Measurements from ENCODE around the gene KLC3. TPM values are rescaled to one million over a fixed set of nuclear protein-coding genes. Genes with fewer than 3 reads are reported as not detected.

Gene KLC3
- total and polyA plus RNA-seq, 2 of the 8 experiments (the other 6 are each of a cell fraction or from before 2014, with no cell fraction given) = 1.3 to 2.8 TPM

DNA sequence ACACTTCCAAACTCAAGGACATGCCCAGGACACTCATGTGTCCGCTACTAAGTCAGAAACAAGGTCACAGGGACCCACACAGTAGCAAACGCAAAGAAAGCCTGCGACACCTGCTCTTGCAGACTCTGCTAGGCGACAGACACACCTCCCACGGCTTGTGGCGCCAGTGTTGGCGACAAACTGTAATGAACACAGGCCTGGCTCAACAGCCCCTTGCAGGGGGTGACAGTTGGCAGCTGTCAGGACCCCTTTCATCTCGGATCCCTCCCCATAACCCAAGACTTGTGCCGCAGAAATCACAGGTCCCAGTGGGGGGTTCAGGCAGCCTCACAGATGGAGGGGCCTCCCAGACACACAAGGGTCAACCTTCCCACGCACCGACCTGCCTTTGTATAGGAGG is 18.2 kb upstream of the KLC3 start:
- FAIRE-seq = no peak
- no peak overlapping the region for H3K27ac ChIP-seq (ENCODE audit: low read depth, low read length)
- TF ChIP-seq SIN3A (conservative IDR thresholded peaks at IDR 0.05 in 1 of 2, IDR thresholded peaks at IDR 0.05 in 1 of 2; ENCODE audit: low read depth in 1 of 2, low read length in 2 of 2) (no peak), RNF2 (IDR thresholded peaks at IDR 0.05; ENCODE audit: borderline replicate concordance, low read depth, low read length, missing control alignments, poor library complexity, severe bottlenecking) (no peak), SP2 (IDR thresholded peaks at IDR 0.05; ENCODE audit: low read length) (no peak), GABPA (IDR thresholded peaks at IDR 0.05; ENCODE audit: borderline replicate concordance, insufficient read depth, low read length) (no peak), CEBPB (IDR thresholded peaks at IDR 0.05; ENCODE audit: low read depth, low read length) (no peak), MAFK (IDR thresholded peaks at IDR 0.05; ENCODE audit: low read depth, low read length) (no peak), CBX5 (IDR thresholded peaks at IDR 0.05; ENCODE audit: low read depth, low read length) (no peak), SRF (IDR thresholded peaks at IDR 0.05; ENCODE audit: low read depth, low read length) (no peak), NRF1 (IDR thresholded peaks at IDR 0.05; ENCODE audit: low read depth, low read length) (no peak), EZH2 (IDR thresholded peaks at IDR 0.05; ENCODE audit: low read depth, low read length, severe bottlenecking) (no peak)
- TF ChIP-seq, protein P1, sequence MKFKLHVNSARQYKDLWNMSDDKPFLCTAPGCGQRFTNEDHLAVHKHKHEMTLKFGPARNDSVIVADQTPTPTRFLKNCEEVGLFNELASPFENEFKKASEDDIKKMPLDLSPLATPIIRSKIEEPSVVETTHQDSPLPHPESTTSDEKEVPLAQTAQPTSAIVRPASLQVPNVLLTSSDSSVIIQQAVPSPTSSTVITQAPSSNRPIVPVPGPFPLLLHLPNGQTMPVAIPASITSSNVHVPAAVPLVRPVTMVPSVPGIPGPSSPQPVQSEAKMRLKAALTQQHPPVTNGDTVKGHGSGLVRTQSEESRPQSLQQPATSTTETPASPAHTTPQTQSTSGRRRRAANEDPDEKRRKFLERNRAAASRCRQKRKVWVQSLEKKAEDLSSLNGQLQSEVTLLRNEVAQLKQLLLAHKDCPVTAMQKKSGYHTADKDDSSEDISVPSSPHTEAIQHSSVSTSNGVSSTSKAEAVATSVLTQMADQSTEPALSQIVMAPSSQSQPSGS (IDR thresholded peaks at IDR 0.05; ENCODE audit: low read length) = no peak

More for the DNA sequence above, 18.2 kb upstream of the KLC3 start:
- ChIA-PET POLR2A (ENCODE audit: partially characterized antibody) (no interaction called here), CTCF (ENCODE audit: partially characterized antibody) (interaction anchor here (0.7 to 4.0 kb wide), 4 partner anchors 16 to 179 kb away, joined by 3 to 13 read pairs (median 4); no protein-coding TSS in a partner anchor)
- Histone ChIP-seq H2BK5ac (ENCODE audit: low read depth, low read length) (no peak overlapping the region), H2AK5ac (ENCODE audit: low read depth, low read length) (no peak overlapping the region), H3K4me1 (replicated peaks in 1 of 4; ENCODE audit: control insufficient read depth in 3 of 4, insufficient read depth in 4 of 4, low read length in 3 of 4) (peaks cover 2 to 18% (median 6%) of the 10 kb centered on the region in 4 experiments; a peak in 6 of 7 replicates), H3K4me3 (ENCODE audit: extremely low read depth in 1 of 4, insufficient read depth in 2 of 4, low read depth in 3 of 4, low read length in 4 of 4) (no peak overlapping the region), H2BK15ac (ENCODE audit: low read length) (0 out of 2 replicates have a peak overlapping the region, but pooled peaks have one; percentile 46), H4K5ac (ENCODE audit: insufficient read length, low read depth, low read length) (no peak overlapping the region), H3K4me2 (ENCODE audit: insufficient read depth in 1 of 2, low read depth in 2 of 2, low read length in 2 of 2) (no peak overlapping the region; a peak in 1 of 4 replicates), H3K9me3 (ENCODE audit: insufficient read depth in 2 of 2, low read depth in 1 of 2, low read length in 1 of 2) (no peaks in the 10 kb centered on the region), H4K91ac (replicated peaks; ENCODE audit: insufficient read length, low read length) (no peak overlapping the region), H3K79me2 (ENCODE audit: control insufficient read depth in 1 of 2, insufficient read depth in 2 of 2, low read length in 2 of 2) (no peaks in the 10 kb centered on the region), H3K4ac (replicated peaks; ENCODE audit: insufficient read length, low read depth, low read length) (no peak overlapping the region), H3K79me1 (ENCODE audit: low read depth, low read length) (no peaks in the 10 kb centered on the region), H3K27me3 (replicated peaks in 1 of 4; ENCODE audit: control insufficient read depth in 3 of 4, extremely low read depth in 1 of 4, insufficient read depth in 3 of 4, low read length in 3 of 4) (peaks cover 0 to 14% (median 13%) of the 10 kb centered on the region in 4 experiments; a peak in 5 of 7 replicates), H2BK20ac (ENCODE audit: low read length) (no peak overlapping the region), H3K9ac (replicated peaks in 1 of 4; ENCODE audit: extremely low read depth in 1 of 4, low read depth in 3 of 4, low read length in 3 of 4) (no peak overlapping the region; a peak in 1 of 7 replicates), H3K56ac (replicated peaks; ENCODE audit: insufficient read length, low read depth, low read length) (no peak overlapping the region), H3K14ac (ENCODE audit: insufficient read length) (no peak overlapping the region), H3K23me2 (ENCODE audit: low read depth, low read length) (peaks cover 3% of the 10 kb centered on the region; the same call in 1 of the 2 replicates), H4K20me1 (replicated peaks in 1 of 2; ENCODE audit: control insufficient read depth in 1 of 2, insufficient read depth in 2 of 2, low read length in 2 of 2) (peaks cover 0 to 2% of the 10 kb centered on the region in 2 experiments), H2AFZ (ENCODE audit: low read length) (no peak overlapping the region), H2BK12ac (ENCODE audit: low read depth, low read length) (0 out of 2 replicates have a peak overlapping the region, but pooled peaks have one; percentile 39), H3K23ac (ENCODE audit: insufficient read length) (no peak overlapping the region), H4K8ac (ENCODE audit: extremely low read depth, insufficient read depth, low read length) (no peak overlapping the region), H2BK120ac (replicated peaks; ENCODE audit: low read depth, low read length) (no peak overlapping the region), H3K36me3 (ENCODE audit: control insufficient read depth in 2 of 4, insufficient read depth in 4 of 4, low read length in 3 of 4) (no peaks in the 10 kb centered on the region), H3K18ac (ENCODE audit: extremely low read depth, low read length) (no peak overlapping the region)
- DNase-seq (ENCODE audit: low read depth in 1 of 2, low spot score in 2 of 2) = no peak
- 85% methylated on average over 11 of the region's 11 CpGs; no CpG with 5 or more reads in 1 of the 2 experiments for WGBS, 2 experiments (ENCODE audit: extremely low coverage in 1 of 2, insufficient coverage in 1 of 2, insufficient read length in 1 of 2, insufficient replicate concordance in 2 of 2, low coverage in 1 of 2, low lambda C conversion rate in 2 of 2, missing lambda C conversion rate in 1 of 2)

Measured in H1 (cell line).